ENCODE results near the gene CARD14. TPM values are rescaled to one million over a fixed set of nuclear protein-coding genes. Genes with fewer than 3 reads are reported as not detected.
A peak's percentile ranks its signal among the peaks of the same experiment; 100 is the strongest.
"Not testable (repeated sequence)": the region's sequence is repeated elsewhere in the genome, so short reads cannot be mapped to it uniquely, and the experiment has no call there.

Gene CARD14
- total RNA-seq, 1 donor from 2014 or later, result 1.1 TPM

- Histone ChIP-seq H3K27me3 (no peaks in the 10 kb centered on the region), H3K4me3 (no peak overlapping the region), H3K4me1 (peaks cover 19% of the 10 kb centered on the region), H3K27ac (no peak overlapping the region), H3K36me3 (no peaks in the 10 kb centered on the region), H3K9me3 (no peaks in the 10 kb centered on the region)
- DNase-seq (no peak), ATAC-seq (no peak)
- TF ChIP-seq, protein P1, sequence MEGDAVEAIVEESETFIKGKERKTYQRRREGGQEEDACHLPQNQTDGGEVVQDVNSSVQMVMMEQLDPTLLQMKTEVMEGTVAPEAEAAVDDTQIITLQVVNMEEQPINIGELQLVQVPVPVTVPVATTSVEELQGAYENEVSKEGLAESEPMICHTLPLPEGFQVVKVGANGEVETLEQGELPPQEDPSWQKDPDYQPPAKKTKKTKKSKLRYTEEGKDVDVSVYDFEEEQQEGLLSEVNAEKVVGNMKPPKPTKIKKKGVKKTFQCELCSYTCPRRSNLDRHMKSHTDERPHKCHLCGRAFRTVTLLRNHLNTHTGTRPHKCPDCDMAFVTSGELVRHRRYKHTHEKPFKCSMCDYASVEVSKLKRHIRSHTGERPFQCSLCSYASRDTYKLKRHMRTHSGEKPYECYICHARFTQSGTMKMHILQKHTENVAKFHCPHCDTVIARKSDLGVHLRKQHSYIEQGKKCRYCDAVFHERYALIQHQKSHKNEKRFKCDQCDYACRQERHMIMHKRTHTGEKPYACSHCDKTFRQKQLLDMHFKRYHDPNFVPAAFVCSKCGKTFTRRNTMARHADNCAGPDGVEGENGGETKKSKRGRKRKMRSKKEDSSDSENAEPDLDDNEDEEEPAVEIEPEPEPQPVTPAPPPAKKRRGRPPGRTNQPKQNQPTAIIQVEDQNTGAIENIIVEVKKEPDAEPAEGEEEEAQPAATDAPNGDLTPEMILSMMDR (IDR thresholded peaks at IDR 0.05), result no peak
- intact Hi-C loops (cut with DNase I), result no loop called here
Measured at GRCh38 chr17:80191865-80192661, 22.2 kb downstream of the CARD14 start.

DNA sequence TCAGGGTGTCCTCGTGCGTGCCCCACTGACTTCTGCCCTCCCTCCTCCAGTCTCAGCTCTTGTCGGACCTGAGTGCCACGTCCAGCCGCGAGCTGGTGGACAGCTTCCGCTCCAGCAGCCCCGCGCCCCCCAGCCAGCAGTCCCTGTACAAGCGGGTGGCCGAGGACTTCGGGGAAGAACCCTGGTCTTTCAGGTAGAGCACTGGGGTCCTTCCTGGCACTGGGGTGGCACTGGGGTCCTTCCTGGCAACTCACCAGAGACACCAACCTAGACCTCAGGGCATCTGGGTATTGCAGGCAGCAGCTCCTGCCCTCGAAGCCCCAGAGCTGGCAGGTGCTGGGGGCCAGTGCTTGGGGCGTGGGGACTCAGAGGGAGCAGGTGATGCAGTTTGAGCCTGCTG, 25.3 kb downstream of the CARD14 start:
- intact Hi-C loops (cut with DNase I), result no loop called here
- TF ChIP-seq, protein P1 (IDR thresholded peaks at IDR 0.05), result no peak
- Histone ChIP-seq H3K36me3 (no peaks in the 10 kb centered on the region), H3K9me3 (no peaks in the 10 kb centered on the region), H3K27ac (no peak overlapping the region), H3K4me3 (no peak overlapping the region), H3K4me1 (peaks cover 9% of the 10 kb centered on the region), H3K27me3 (no peaks in the 10 kb centered on the region)
- no peak for ATAC-seq
- no peak for DNase-seq

- Histone ChIP-seq H3K4me1 (peaks cover 9% of the 10 kb centered on the region), H3K27me3 (no peaks in the 10 kb centered on the region), H3K9me3 (no peaks in the 10 kb centered on the region), H3K27ac (no peak overlapping the region), H3K4me3 (no peak overlapping the region), H3K36me3 (no peaks in the 10 kb centered on the region)
- TF ChIP-seq, protein P1 (IDR thresholded peaks at IDR 0.05), result peak; percentile 95
- intact Hi-C loops (cut with DNase I), result no loop called here
- no peak for DNase-seq
- ATAC-seq, result peak; percentile 60
Measured at GRCh38 chr17:80195671-80196529, 26.1 kb downstream of the CARD14 start.

- DNase-seq (no peak), ATAC-seq (no peak)
- Histone ChIP-seq H3K27ac (no peak overlapping the region), H3K4me1 (peaks cover 4% of the 10 kb centered on the region), H3K27me3 (no peaks in the 10 kb centered on the region), H3K36me3 (no peaks in the 10 kb centered on the region), H3K4me3 (no peak overlapping the region), H3K9me3 (no peaks in the 10 kb centered on the region)
- TF ChIP-seq, protein P1 (IDR thresholded peaks at IDR 0.05), result no peak
- intact Hi-C loops (cut with DNase I), result no loop called here
Measured at GRCh38 chr17:80196652-80197051, 26.8 kb downstream of the CARD14 start.

GRCh38 chr17:80198144-80198661, 28.4 kb downstream of the CARD14 start:
- intact Hi-C loops (cut with DNase I), result no loop called here
- DNase-seq (no peak), ATAC-seq (no peak)
- TF ChIP-seq, protein P1 (IDR thresholded peaks at IDR 0.05), result no peak
- H3K36me3 ChIP-seq, result no peaks in the 10 kb centered on the region
- no peak overlapping the region for H3K27ac ChIP-seq
- H3K4me3 ChIP-seq, result no peak overlapping the region
- H3K4me1 ChIP-seq, result no peaks in the 10 kb centered on the region
- no peaks in the 10 kb centered on the region for H3K9me3 ChIP-seq
- no peaks in the 10 kb centered on the region for H3K27me3 ChIP-seq

DNA sequence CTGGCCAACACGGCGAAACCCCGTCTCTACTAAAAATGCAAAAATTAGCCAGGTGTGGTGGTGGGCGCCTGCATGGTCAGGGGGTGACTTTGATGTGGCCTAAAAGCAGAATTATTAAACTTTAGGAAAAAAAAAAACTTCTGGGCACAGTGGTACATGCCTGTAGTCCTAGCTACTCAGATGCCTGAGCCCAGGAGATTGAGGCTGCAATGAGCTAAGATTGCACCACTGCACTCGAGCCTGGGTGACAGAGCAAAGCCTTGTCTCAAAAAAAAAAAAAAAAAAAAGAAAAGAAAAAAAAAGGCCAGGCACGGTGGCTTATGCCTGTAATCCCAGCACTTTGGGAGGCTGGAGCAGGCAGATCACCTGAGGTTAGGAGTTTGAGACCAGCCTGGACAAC, 29.5 kb downstream of the CARD14 start:
- intact Hi-C loops (cut with DNase I); H3K27me3 ChIP-seq; H3K9me3 ChIP-seq; DNase-seq; H3K4me3 ChIP-seq; H3K27ac ChIP-seq; H3K4me1 ChIP-seq; H3K36me3 ChIP-seq; ATAC-seq: not testable (repeated sequence)
